Spleen (tissue), 11 donors: ENCODE data around the gene ABCA7. TPM values are rescaled to one million over a fixed set of nuclear protein-coding genes. Genes with fewer than 3 reads are reported as not detected.

Source experiments
- DNase-seq: peaks from one replicate; pipeline ENCODE4 v3.0.0-alpha.2; 2020
- H3K27ac ChIP-seq, 8 donors: fragments of 200-600 bp; sonication (generic) in 7 of 8; 1 replicate in 4 of 8; 2 replicates in 4 of 8; pipeline versions ENCODE4 v1.5.0 to v1.8.0; 2016 to 2021; ENCODE audit warnings: inconsistent platforms in 4 of 8, mild to moderate bottlenecking in 4 of 8, moderate library complexity in 1 of 8
- H3K27me3 ChIP-seq, 7 donors: fragments of 200-600 bp; sonication (generic) in 6 of 7; replicated peaks in 1 of 7; 1 replicate in 4 of 7; 2 replicates in 3 of 7; pipeline versions ENCODE4 v1.5.0 to v1.8.0; 2016 to 2021; ENCODE audit warnings: inconsistent platforms in 3 of 7, mild to moderate bottlenecking in 1 of 7
- H3K36me3 ChIP-seq, 6 donors: fragments of 200-600 bp; sonication (generic) in 5 of 6; 1 replicate in 4 of 6; 2 replicates in 2 of 6; pipeline versions ENCODE4 v1.5.0 to v1.8.0; 2016 to 2021; ENCODE audit warnings: inconsistent platforms in 2 of 6
- H3K4me1 ChIP-seq, 6 donors: fragments of 200-600 bp; sonication (generic) in 5 of 6; 1 replicate in 3 of 6; 2 replicates in 3 of 6; pipeline versions ENCODE4 v1.5.0 to v1.8.0; 2016 to 2021; ENCODE audit warnings: inconsistent platforms in 3 of 6
- H3K4me3 ChIP-seq, 8 donors: fragments of 200-600 bp; sonication (generic) in 7 of 8; 1 replicate in 4 of 8; 2 replicates in 4 of 8; pipeline versions ENCODE4 v1.5.0 to v1.8.0; 2016 to 2021; ENCODE audit warnings: inconsistent platforms in 4 of 8, mild to moderate bottlenecking in 4 of 8, moderate library complexity in 2 of 8
- H3K9me3 ChIP-seq, 8 donors: fragments of 200-600 bp; sonication (generic) in 7 of 8; 1 replicate in 4 of 8; 2 replicates in 4 of 8; pipeline versions ENCODE4 v1.5.0 to v1.8.0; 2016 to 2021; ENCODE audit warnings: inconsistent platforms in 4 of 8
- POLR2A ChIP-seq, 3 donors: fragments of 450-650 bp; IDR thresholded peaks; one replicate each; pipeline ENCODE4 v1.5.1; 2017; ENCODE audit warnings: antibody characterized with exemption in 3 of 3, mild to moderate bottlenecking in 1 of 3
- POLR2AphosphoS5 ChIP-seq, 3 donors: sonication (generic); formaldehyde crosslinking; IDR thresholded peaks; one replicate each; pipeline ENCODE4 v1.5.1; 2017; ENCODE audit warnings: antibody characterized with exemption in 3 of 3
- WGBS, 5 donors: extraction: QIAGEN DNeasy Blood & Tissue Kit in 3 of 5; methylation state at CpG; one replicate each; pipeline versions ENCODE4 v1.1.5 to v1.1.7; 2013 to 2018; 5-methylcytosine and 5-hydroxymethylcytosine counted together
- intact Hi-C: fragments of 100-400 bp; cut with DNase I; formaldehyde crosslinking; loops from one replicate; pipeline ENCODE4 v1.15.0; 2023; ENCODE audit warnings: low total_unique reads
- polyA plus RNA-seq, 3 donors: library from polyadenylated mRNA; stranded (reverse); fragments of 200-250 nt; gene quantifications; one replicate each; pipeline ENCODE4 v1.2.1, GENCODE V29; 2013
- total RNA-seq, 7 donors: library from RNA; depleted of rRNA in 3 of 7; stranded (reverse); fragments of >200 nt in 3 of 7; fragmentation: NEBNext Ultra II Directional in 4 of 7; extraction: Animal tissue kit (Norgen Biotek cat#: 25700) in 4 of 7; gene quantifications; one replicate each; pipeline versions ENCODE4 v1.1.0 to v1.2.1, GENCODE V29; 2016 to 2021
- TF ChIP-seq, protein P1 (sequence below), 11 experiments: fragments of 200-600 bp in 7 of 11; fragments of 450-650 bp in 4 of 11; sonication (generic) in 4 of 11; IDR thresholded peaks in 8 of 11; conservative IDR thresholded peaks in 3 of 11; 1 replicate in 7 of 11; 2 replicates in 4 of 11; pipeline versions ENCODE4 v1.4.0 to v1.8.0; 2016 to 2021; ENCODE audit warnings: antibody characterized with exemption in 11 of 11, inconsistent platforms in 4 of 11, mild to moderate bottlenecking in 1 of 11
- donor health status: healthy with polysubstance abuse.
- donor health status: DM: no; HTN: no; CAD: no; lungs with moderate emphysema.
- donor health status: DM: no; HTN: no; CAD: no.
- donor health status: Bipolar disorder and iron deficiency.
- donor health status: healthy.
- donor health status: DM: no; HTN: no; CAD: no.
- donor health status: DM: yes; HTN: yes; CAD: no.

The ABCA7 gene
- total and polyA plus RNA-seq, 10 donors: 64.6 to 197 (median 102) TPM

DNA sequence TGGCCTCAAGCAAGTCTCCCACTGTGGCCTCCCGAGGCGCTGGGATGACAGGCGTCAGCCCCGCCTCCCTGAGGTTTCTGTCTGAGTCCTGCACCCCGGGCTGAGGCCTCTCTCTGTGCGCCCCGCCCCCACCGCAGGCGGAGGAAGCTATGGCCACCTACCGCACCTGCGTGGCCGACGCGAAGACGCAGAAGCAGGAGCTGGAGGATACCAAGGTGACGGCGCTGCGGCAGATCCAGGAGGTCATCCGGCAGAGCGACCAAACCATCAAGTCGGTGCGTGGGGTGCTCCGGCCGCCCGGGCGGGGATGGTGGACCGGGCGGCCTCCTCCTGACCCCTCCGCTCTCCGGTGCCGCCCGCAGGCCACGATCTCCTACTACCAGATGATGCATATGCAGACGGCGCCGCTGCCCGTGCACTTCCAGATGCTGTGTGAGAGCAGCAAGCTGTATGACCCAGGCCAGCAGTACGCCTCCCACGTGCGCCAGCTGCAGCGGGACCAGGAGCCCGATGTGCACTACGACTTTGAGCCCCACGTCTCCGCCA, 39.7 kb downstream of the ABCA7 start:
- TF ChIP-seq POLR2A (IDR thresholded peaks at IDR 0.05) (no peak), POLR2AphosphoS5 (IDR thresholded peaks at IDR 0.05) (peak; percentile 53 to 77 (median 62))
- 79 to 92% (median 88%) methylated on average over 20 to 45 of the region's 45 CpGs for WGBS, 5 donors
- intact Hi-C loops: loop anchor here (10.0 kb wide), 1 partner anchor 55 kb away; the partner anchor contains the start of genes CNN2, RNU6-2 and TMEM259
- peak; percentile 85 for DNase-seq
- peak overlapping the region in 1 of 8 donors; percentile 62 for H3K4me3 ChIP-seq
- H3K36me3 ChIP-seq: peaks cover 0 to 94% (median 66%) of the 10 kb centered on the region in 6 donors
- peaks cover 39 to 100% (median 92%) of the 10 kb centered on the region in 6 donors for H3K4me1 ChIP-seq
- H3K27ac ChIP-seq: peak overlapping the region in 5 of 8 donors; percentile 15 to 97 (median 87)
- no peaks in the 10 kb centered on the region for H3K9me3 ChIP-seq
- no peaks in the 10 kb centered on the region for H3K27me3 ChIP-seq

- Histone ChIP-seq H3K27ac (peak overlapping the region in 4 of 8 donors; percentile 26 to 97 (median 90)), H3K27me3 (no peaks in the 10 kb centered on the region), H3K36me3 (peaks cover 0 to 95% (median 73%) of the 10 kb centered on the region in 6 donors), H3K4me1 (peaks cover 32 to 100% (median 85%) of the 10 kb centered on the region in 6 donors), H3K4me3 (no peak overlapping the region), H3K9me3 (no peaks in the 10 kb centered on the region)
- intact Hi-C loops: no loop called here
- peak in 1 of 3 donors; percentile 5 for TF ChIP-seq POLR2AphosphoS5 (IDR thresholded peaks at IDR 0.05)
- TF ChIP-seq, protein P1, sequence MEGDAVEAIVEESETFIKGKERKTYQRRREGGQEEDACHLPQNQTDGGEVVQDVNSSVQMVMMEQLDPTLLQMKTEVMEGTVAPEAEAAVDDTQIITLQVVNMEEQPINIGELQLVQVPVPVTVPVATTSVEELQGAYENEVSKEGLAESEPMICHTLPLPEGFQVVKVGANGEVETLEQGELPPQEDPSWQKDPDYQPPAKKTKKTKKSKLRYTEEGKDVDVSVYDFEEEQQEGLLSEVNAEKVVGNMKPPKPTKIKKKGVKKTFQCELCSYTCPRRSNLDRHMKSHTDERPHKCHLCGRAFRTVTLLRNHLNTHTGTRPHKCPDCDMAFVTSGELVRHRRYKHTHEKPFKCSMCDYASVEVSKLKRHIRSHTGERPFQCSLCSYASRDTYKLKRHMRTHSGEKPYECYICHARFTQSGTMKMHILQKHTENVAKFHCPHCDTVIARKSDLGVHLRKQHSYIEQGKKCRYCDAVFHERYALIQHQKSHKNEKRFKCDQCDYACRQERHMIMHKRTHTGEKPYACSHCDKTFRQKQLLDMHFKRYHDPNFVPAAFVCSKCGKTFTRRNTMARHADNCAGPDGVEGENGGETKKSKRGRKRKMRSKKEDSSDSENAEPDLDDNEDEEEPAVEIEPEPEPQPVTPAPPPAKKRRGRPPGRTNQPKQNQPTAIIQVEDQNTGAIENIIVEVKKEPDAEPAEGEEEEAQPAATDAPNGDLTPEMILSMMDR (IDR thresholded peaks at IDR 0.05 in 8 of 11, conservative IDR thresholded peaks at IDR 0.05 in 3 of 11): no peak
- peak; percentile 82 for DNase-seq
- WGBS, 5 donors: 91 to 97% (median 95%) methylated on average over 21 to 50 of the region's 50 CpGs
Measured at GRCh38 chr19:1080360-1081161, 40.7 kb downstream of the ABCA7 start.

DNA sequence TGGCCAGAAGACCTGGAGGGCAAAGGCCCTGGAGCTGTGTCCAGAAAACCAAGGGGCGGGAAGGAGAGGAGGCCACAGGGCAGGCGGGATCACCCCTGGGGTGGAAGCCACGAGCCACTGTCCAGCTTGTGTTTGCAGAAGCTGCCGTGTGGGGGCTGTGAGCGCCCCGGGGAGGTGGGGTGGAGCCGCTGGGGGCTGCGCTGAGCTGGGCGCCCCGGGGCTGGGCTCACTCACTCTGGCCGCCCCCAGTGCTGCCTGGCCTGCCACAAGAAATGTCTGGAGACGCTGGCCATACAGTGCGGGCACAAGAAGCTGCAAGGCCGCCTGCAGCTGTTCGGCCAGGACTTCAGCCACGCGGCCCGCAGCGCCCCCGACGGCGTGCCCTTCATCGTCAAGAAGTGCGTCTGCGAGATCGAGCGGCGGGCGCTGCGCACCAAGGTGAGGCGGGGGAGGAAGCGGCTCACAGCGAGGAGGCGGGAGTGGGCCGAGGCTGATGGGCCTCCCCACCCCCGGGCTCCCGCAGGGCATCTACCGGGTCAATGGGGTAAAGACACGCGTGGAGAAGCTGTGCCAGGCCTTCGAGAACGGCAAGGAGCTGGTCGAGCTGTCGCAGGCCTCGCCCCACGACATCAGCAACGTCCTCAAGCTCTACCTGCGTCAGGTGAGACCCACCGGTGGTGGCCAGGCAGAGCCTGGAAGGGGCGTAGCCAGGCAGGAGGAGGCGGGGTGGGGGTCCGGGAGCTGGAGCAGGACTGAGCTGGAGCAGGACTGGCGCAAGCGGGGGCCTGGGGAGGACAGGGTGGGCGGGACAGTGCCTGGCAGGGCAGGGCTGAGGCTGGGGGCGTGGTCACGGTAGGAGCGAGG, 41.6 kb downstream of the ABCA7 start:
- Histone ChIP-seq H3K9me3 (no peaks in the 10 kb centered on the region), H3K36me3 (peaks cover 4 to 95% (median 77%) of the 10 kb centered on the region in 6 donors), H3K4me3 (peak overlapping the region in 1 of 8 donors; percentile 37), H3K27ac (peak overlapping the region in 5 of 8 donors; percentile 26 to 97 (median 52)), H3K4me1 (peaks cover 24 to 100% (median 83%) of the 10 kb centered on the region in 6 donors), H3K27me3 (no peaks in the 10 kb centered on the region)
- intact Hi-C loops: no loop called here
- WGBS, 5 donors: 84 to 90% (median 86%) methylated on average over 56 to 58 of the region's 58 CpGs
- TF ChIP-seq POLR2AphosphoS5 (IDR thresholded peaks at IDR 0.05): peak in 2 of 3 donors; percentile 36 to 74
- TF ChIP-seq, protein P1 (IDR thresholded peaks at IDR 0.05 in 8 of 11, conservative IDR thresholded peaks at IDR 0.05 in 3 of 11): no peak
- DNase-seq: peak; percentile 92

DNA sequence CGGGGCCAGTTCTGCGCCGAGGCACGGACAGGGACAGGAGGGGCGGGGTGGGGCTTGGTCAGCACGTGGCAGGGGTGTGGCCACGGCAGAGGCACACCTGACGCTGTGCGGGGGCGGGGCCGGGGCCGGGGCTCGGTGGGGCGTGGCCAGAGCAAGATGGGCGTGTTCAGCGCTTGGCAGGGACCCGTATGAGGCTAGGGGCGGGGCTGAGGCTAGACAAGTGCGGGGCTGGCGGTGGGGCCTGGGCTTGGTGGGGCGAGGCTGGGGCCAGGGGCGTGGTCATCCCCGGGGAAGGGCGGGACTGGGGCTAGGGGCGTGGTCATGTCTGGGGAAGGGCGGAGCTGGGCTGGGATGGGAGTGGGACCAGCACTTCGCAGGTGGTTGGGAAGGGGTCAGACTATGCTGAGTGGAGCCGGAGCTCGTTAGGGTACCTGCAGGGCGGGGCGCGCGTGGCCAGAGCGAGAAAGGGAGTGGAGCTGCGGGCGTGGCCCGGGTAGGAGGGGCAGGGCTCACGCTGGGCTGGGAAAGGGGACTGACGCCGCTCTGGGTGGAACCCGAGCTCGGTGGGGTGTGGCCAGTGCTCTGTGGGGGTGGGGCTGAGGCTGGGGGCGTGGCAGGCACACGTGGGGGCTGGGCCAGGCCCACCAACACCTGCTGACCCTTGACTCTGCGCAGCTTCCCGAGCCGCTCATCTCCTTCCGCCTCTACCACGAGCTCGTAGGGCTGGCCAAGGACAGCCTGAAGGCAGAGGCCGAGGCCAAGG, 42.4 kb downstream of the ABCA7 start:
- H3K4me1 ChIP-seq: peaks cover 19 to 100% (median 83%) of the 10 kb centered on the region in 6 donors
- peak overlapping the region in 5 of 8 donors; percentile 20 to 97 (median 52) for H3K27ac ChIP-seq
- 34 to 67% (median 55%) methylated on average over 37 to 51 of the region's 51 CpGs for WGBS, 5 donors
- H3K9me3 ChIP-seq: no peaks in the 10 kb centered on the region
- intact Hi-C loops: no loop called here
- DNase-seq: peak; percentile 90
- H3K4me3 ChIP-seq: peak overlapping the region in 1 of 8 donors; percentile 37
- peaks cover 4 to 100% (median 84%) of the 10 kb centered on the region in 6 donors for H3K36me3 ChIP-seq
- H3K27me3 ChIP-seq: no peaks in the 10 kb centered on the region
- no peak for TF ChIP-seq POLR2A (IDR thresholded peaks at IDR 0.05)
- TF ChIP-seq POLR2AphosphoS5 (IDR thresholded peaks at IDR 0.05): peak in 1 of 3 donors; percentile 2
- TF ChIP-seq, protein P1 (IDR thresholded peaks at IDR 0.05 in 8 of 11, conservative IDR thresholded peaks at IDR 0.05 in 3 of 11): no peak
